Endodermal cell (in vitro differentiated cells): ENCODE data around the gene IMMP2L. TPM values are rescaled to one million over a fixed set of nuclear protein-coding genes. Genes with fewer than 3 reads are reported as not detected.

Source experiments
- DNase-seq: peaks from one replicate; pipeline ENCODE4 v3.0.0-alpha.2; 2017
- H3K27ac ChIP-seq: 2 replicates; pipeline ENCODE4 v1.5.1; 2013; ENCODE audit warnings: mild to moderate bottlenecking, low read depth, low read length, moderate library complexity
- H3K27me3 ChIP-seq: 2 replicates; pipeline ENCODE4 v1.6.1; 2013; ENCODE audit warnings: mild to moderate bottlenecking, low read length, moderate library complexity; ENCODE audit not compliant: insufficient read depth, control insufficient read depth, poor library complexity, severe bottlenecking
- H3K36me3 ChIP-seq: 2 replicates; pipeline ENCODE4 v1.7.0; 2013; ENCODE audit warnings: mild to moderate bottlenecking, low read length, moderate library complexity; ENCODE audit not compliant: control insufficient read depth, insufficient read depth
- H3K4me1 ChIP-seq: one replicate; pipeline ENCODE4 v1.7.0; 2013; ENCODE audit warnings: low read length; ENCODE audit not compliant: control insufficient read depth, insufficient read depth
- H3K4me3 ChIP-seq: 2 replicates; pipeline ENCODE4 v1.5.1; 2013; ENCODE audit warnings: mild to moderate bottlenecking, low read length, moderate library complexity
- H3K9ac ChIP-seq: 2 replicates; pipeline ENCODE4 v1.6.1; 2013; ENCODE audit warnings: mild to moderate bottlenecking, low read length, moderate library complexity; ENCODE audit not compliant: poor library complexity, severe bottlenecking; ENCODE audit errors: extremely low read depth
- H3K9me3 ChIP-seq: 2 replicates; pipeline ENCODE4 v1.6.1; 2013; ENCODE audit warnings: mild to moderate bottlenecking, low read length, moderate library complexity; ENCODE audit not compliant: control insufficient read depth
- H3K27ac Mint-ChIP-seq: 2 replicates; pipeline ENCODE4 v1.8.0; 2020; ENCODE audit warnings: mixed read lengths
- H3K27me3 Mint-ChIP-seq: 2 replicates; pipeline ENCODE4 v1.8.0; 2021; ENCODE audit warnings: mild to moderate bottlenecking, mixed read lengths; ENCODE audit not compliant: insufficient read depth
- H3K36me3 Mint-ChIP-seq: 2 replicates; pipeline ENCODE4 v1.8.0; 2020; ENCODE audit warnings: low read depth, mixed read lengths
- H3K4me1 Mint-ChIP-seq: 2 replicates; pipeline ENCODE4 v1.8.0; 2020; ENCODE audit warnings: mixed read lengths
- H3K4me3 Mint-ChIP-seq: 2 replicates; pipeline ENCODE4 v1.8.0; 2020; ENCODE audit warnings: mild to moderate bottlenecking, moderate library complexity, mixed read lengths
- H3K9me3 Mint-ChIP-seq: 2 replicates; pipeline ENCODE4 v1.8.0; 2020; ENCODE audit warnings: mild to moderate bottlenecking, mixed read lengths
- WGBS, 2 experiments: methylation state at CpG; one replicate each; pipeline versions ENCODE4 v1.1.5 to v1.1.7; 2013; ENCODE audit warnings: missing lambda C conversion rate in 2 of 2, mixed read lengths in 1 of 2; ENCODE audit not compliant: insufficient coverage in 1 of 2, insufficient read length in 1 of 2; 5-methylcytosine and 5-hydroxymethylcytosine counted together
- total RNA-seq, 2 donors: library from RNA; stranded (reverse); fragmentation: NEBNext Ultra II Directional in 1 of 2; extraction: Animal tissue kit (Norgen Biotek cat#: 25700) in 1 of 2; gene quantifications; 2 replicates in 1 of 2; 3 replicates in 1 of 2; pipeline ENCODE4 v1.2.1, GENCODE V29; 2021
- TF ChIP-seq, protein P1 (sequence below): fragments of 200-600 bp; sonication (generic); conservative IDR thresholded peaks from 2 replicates; pipeline ENCODE4 v1.5.0; 2021; ENCODE audit warnings: antibody characterized with exemption, mild to moderate bottlenecking

IMMP2L gene
- total RNA-seq, 2 donors from 2014 or later: 17.7 to 19.4 TPM

DNA sequence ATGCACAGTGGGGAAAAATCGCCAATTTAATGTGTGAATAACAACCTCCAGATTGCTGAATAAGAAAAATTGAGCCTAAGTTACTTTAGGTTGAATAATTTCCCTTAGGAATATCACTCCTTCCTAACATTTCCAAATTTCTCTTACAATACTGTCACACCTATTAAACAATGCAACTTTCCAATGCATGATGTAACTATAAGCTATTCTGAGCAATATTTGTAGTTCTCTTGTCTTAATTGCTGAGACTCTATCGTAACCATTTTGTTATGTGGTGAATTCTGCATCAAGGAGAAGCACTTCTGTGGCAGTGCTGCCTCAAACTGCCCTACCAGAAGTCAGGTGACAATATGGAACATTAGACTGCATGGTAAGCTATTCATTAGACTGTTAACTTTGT lies 858.1 kb downstream of the IMMP2L start:
- no peak overlapping the region for H3K9ac ChIP-seq
- Mint-ChIP-seq H3K4me3 (no peak overlapping the region), H3K36me3 (peaks cover 2% of the 10 kb centered on the region), H3K9me3 (peaks cover 3% of the 10 kb centered on the region), H3K27ac (no peak overlapping the region), H3K4me1 (no peaks in the 10 kb centered on the region), H3K27me3 (no peaks in the 10 kb centered on the region)
- no peak overlapping the region for H3K27ac ChIP-seq
- 86 to 94% methylated on average over 2 of the region's 2 CpGs for WGBS, 2 experiments
- H3K36me3 ChIP-seq: no peaks in the 10 kb centered on the region
- no peaks in the 10 kb centered on the region for H3K9me3 ChIP-seq
- H3K4me1 ChIP-seq: no peaks in the 10 kb centered on the region
- no peaks in the 10 kb centered on the region for H3K27me3 ChIP-seq
- no peak for DNase-seq
- no peak overlapping the region for H3K4me3 ChIP-seq
- TF ChIP-seq, protein P1, sequence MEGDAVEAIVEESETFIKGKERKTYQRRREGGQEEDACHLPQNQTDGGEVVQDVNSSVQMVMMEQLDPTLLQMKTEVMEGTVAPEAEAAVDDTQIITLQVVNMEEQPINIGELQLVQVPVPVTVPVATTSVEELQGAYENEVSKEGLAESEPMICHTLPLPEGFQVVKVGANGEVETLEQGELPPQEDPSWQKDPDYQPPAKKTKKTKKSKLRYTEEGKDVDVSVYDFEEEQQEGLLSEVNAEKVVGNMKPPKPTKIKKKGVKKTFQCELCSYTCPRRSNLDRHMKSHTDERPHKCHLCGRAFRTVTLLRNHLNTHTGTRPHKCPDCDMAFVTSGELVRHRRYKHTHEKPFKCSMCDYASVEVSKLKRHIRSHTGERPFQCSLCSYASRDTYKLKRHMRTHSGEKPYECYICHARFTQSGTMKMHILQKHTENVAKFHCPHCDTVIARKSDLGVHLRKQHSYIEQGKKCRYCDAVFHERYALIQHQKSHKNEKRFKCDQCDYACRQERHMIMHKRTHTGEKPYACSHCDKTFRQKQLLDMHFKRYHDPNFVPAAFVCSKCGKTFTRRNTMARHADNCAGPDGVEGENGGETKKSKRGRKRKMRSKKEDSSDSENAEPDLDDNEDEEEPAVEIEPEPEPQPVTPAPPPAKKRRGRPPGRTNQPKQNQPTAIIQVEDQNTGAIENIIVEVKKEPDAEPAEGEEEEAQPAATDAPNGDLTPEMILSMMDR: no peak

DNA sequence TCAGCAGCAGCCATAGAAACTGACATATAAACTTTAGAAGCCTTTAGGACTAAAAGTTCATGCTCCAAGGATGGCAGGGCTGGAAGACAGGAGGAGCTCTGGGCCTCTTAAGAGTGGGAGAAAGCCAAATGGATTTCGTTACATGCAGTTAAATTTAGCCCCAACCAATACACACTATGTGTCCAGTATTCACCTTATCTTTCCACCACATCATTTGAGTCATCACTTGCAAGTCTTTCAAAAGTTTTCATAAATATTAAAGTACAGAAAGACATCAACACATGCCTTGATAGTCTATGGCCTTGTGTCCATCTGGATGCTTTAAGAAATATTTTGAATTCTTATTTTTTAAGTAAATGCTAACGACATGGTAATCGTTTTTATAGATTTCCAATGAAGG lies 863.7 kb downstream of the IMMP2L start:
- WGBS, 2 experiments: 91 to 97% methylated on average over 3 of the region's 3 CpGs
- Histone ChIP-seq H3K36me3 (no peaks in the 10 kb centered on the region), H3K4me3 (no peak overlapping the region), H3K9ac (no peak overlapping the region), H3K4me1 (no peaks in the 10 kb centered on the region), H3K27me3 (no peaks in the 10 kb centered on the region), H3K9me3 (no peaks in the 10 kb centered on the region), H3K27ac (no peak overlapping the region)
- DNase-seq: no peak
- H3K36me3 Mint-ChIP-seq: no peaks in the 10 kb centered on the region
- H3K4me3 Mint-ChIP-seq: no peak overlapping the region
- no peak overlapping the region for H3K27ac Mint-ChIP-seq
- no peaks in the 10 kb centered on the region for H3K27me3 Mint-ChIP-seq
- H3K4me1 Mint-ChIP-seq: no peaks in the 10 kb centered on the region
- H3K9me3 Mint-ChIP-seq: no peaks in the 10 kb centered on the region
- TF ChIP-seq, protein P1: no peak

DNA sequence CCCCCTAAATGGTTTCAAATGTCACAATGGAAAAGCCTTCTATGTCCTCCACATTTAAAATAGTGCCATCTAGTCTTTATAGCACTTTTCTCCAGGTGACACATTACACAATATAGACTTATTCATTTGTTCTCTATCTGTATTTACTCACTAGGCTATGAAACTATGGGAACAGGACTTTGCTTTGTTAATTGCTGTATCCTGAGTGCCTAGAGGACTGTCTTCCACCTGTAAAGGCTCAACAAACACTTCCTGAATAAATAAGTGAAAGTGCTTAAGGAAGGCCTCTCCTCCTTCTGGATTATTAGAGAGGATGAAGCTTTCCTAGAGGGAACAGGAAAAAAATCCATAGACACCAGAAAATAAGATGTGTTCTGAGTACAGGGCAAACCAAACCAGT lies 868.9 kb downstream of the IMMP2L start:
- Mint-ChIP-seq H3K27me3 (no peaks in the 10 kb centered on the region), H3K36me3 (no peaks in the 10 kb centered on the region), H3K4me1 (peaks cover 7% of the 10 kb centered on the region), H3K27ac (no peak overlapping the region), H3K9me3 (peaks cover 3% of the 10 kb centered on the region), H3K4me3 (no peak overlapping the region)
- Histone ChIP-seq H3K36me3 (no peaks in the 10 kb centered on the region), H3K4me1 (no peaks in the 10 kb centered on the region), H3K9ac (no peak overlapping the region), H3K27ac (no peak overlapping the region), H3K9me3 (no peaks in the 10 kb centered on the region), H3K27me3 (no peaks in the 10 kb centered on the region), H3K4me3 (no peak overlapping the region)
- DNase-seq: no peak
- TF ChIP-seq, protein P1: no peak
